Smooth muscle cell (in vitro differentiated cells): Measurements from ENCODE around the gene ACIN1. TPM values are rescaled to one million over a fixed set of nuclear protein-coding genes. Genes with fewer than 3 reads are reported as not detected.

Experiments used
- DNase-seq: peaks from one replicate; lab custom pipeline; 2025; ENCODE audit not compliant: unreplicated experiment; lab: John Stamatoyannopoulos, UW
- H2AFZ ChIP-seq: fragments of 200-600 bp; sonication (generic); 2 replicates; pipeline ENCODE4 v1.6.0; 2016; ENCODE audit warnings: antibody characterized with exemption, low read depth, mild to moderate bottlenecking
- H3F3A ChIP-seq: fragments of 200-600 bp; sonication (generic); 2 replicates; pipeline ENCODE4 v1.6.0; 2017; ENCODE audit warnings: antibody characterized with exemption, low read depth
- H3K27ac ChIP-seq: fragments of 200-600 bp; sonication (generic); 2 replicates; pipeline ENCODE4 v1.5.1; 2016; ENCODE audit warnings: low read depth, mild to moderate bottlenecking
- H3K27me3 ChIP-seq: fragments of 200-600 bp; sonication (generic); 2 replicates; pipeline ENCODE4 v1.6.1; 2016; ENCODE audit warnings: low read depth, mild to moderate bottlenecking
- H3K36me3 ChIP-seq: fragments of 200-600 bp; sonication (generic); 2 replicates; pipeline ENCODE4 v1.5.1; 2016; ENCODE audit warnings: low read depth
- H3K4me1 ChIP-seq: fragments of 200-600 bp; sonication (generic); 2 replicates; pipeline ENCODE4 v1.5.1; 2016; ENCODE audit warnings: low read depth
- H3K4me2 ChIP-seq: fragments of 200-600 bp; sonication (generic); 2 replicates; pipeline ENCODE4 v1.6.0; 2016; ENCODE audit warnings: mild to moderate bottlenecking
- H3K4me3 ChIP-seq: fragments of 200-600 bp; sonication (generic); 2 replicates; pipeline ENCODE4 v1.5.1; 2016; ENCODE audit warnings: mild to moderate bottlenecking
- H3K79me2 ChIP-seq: fragments of 200-600 bp; sonication (generic); 2 replicates; pipeline ENCODE4 v1.6.0; 2016; ENCODE audit warnings: low read depth, mild to moderate bottlenecking
- H3K9ac ChIP-seq: fragments of 200-600 bp; sonication (generic); 2 replicates; pipeline ENCODE4 v1.6.0; 2016; ENCODE audit warnings: low read depth
- H3K9me3 ChIP-seq: fragments of 200-600 bp; sonication (generic); replicated peaks from 2 replicates; pipeline ENCODE4 v1.5.1; 2016; ENCODE audit warnings: low read depth
- H4K20me1 ChIP-seq: fragments of 200-600 bp; sonication (generic); 2 replicates; pipeline ENCODE4 v1.6.0; 2016; ENCODE audit warnings: low read depth
- CTCF ChIP-seq: fragments of 200-600 bp; sonication (generic); IDR thresholded peaks from 2 replicates; pipeline ENCODE4 v1.5.1; 2017; ENCODE audit warnings: borderline replicate concordance, mild to moderate bottlenecking, antibody characterized with exemption; ENCODE audit not compliant: insufficient read depth, poor library complexity, severe bottlenecking
- WGBS: methylation state at CpG from one replicate; pipeline ENCODE4 v1.1.7; 2016; ENCODE audit warnings: low lambda C conversion rate; 5-methylcytosine and 5-hydroxymethylcytosine counted together
- polyA plus RNA-seq: library from polyadenylated mRNA; unstranded; fragments of >200 nt; fragmentation: Nextera tagmentation; extraction: Ambion mirVana; gene quantifications from 2 replicates; pipeline ENCODE4 v1.2.1, GENCODE V29; 2016
- total RNA-seq: library from RNA; depleted of rRNA; stranded (reverse); fragments of >200 nt; gene quantifications from 2 replicates; pipeline ENCODE4 v1.2.3, GENCODE V29; 2014

Gene ACIN1
- total and polyA plus RNA-seq, 2 experiments from 2014 or later, result 33.7 to 64.5 TPM

GRCh38 chr14:23119363-23120327 is 24.7 kb upstream of the ACIN1 start:
- peaks cover 8% of the 10 kb centered on the region for H3F3A ChIP-seq
- H3K27ac ChIP-seq, result no peak overlapping the region
- H3K9ac ChIP-seq, result no peak overlapping the region
- TF ChIP-seq CTCF, result no peak
- no peaks in the 10 kb centered on the region for H3K9me3 ChIP-seq
- H3K27me3 ChIP-seq, result no peaks in the 10 kb centered on the region
- 80% methylated on average over 16 of the region's 16 CpGs for WGBS
- H4K20me1 ChIP-seq, result no peaks in the 10 kb centered on the region
- no peaks in the 10 kb centered on the region for H3K36me3 ChIP-seq
- no peaks in the 10 kb centered on the region for H3K79me2 ChIP-seq
- no peak overlapping the region for H3K4me2 ChIP-seq
- DNase-seq, result no peak
- H3K4me3 ChIP-seq, result no peak overlapping the region
- peaks cover 14% of the 10 kb centered on the region for H3K4me1 ChIP-seq
- no peak overlapping the region for H2AFZ ChIP-seq

- Histone ChIP-seq H4K20me1 (no peaks in the 10 kb centered on the region), H3K79me2 (no peaks in the 10 kb centered on the region), H3K27ac (no peak within 1 kb of the TSS), H3K4me2 (no peak within 1 kb of the TSS), H3K27me3 (no peaks in the 10 kb centered on the region), H3K36me3 (no peaks in the 10 kb centered on the region), H3K4me3 (no peak within 1 kb of the TSS), H3K9ac (no peak within 1 kb of the TSS), H3K9me3 (no peaks in the 10 kb centered on the region), H3K4me1 (peaks cover 19% of the 10 kb centered on the region), H3F3A (peaks cover 8% of the 10 kb centered on the region), H2AFZ (no peak within 1 kb of the TSS)
- no peak for DNase-seq
- WGBS, result 95% methylated on average over 18 of the region's 32 CpGs
- no peak for TF ChIP-seq CTCF
Observed at GRCh38 chr14:23118506-23119362, 23.8 kb upstream of the ACIN1 start, which contains the start of gene CEBPE. CEBPE (minus strand) TSS chr14:23119255; CDS start chr14:23119091, 164 bp downstream.

- DNase-seq, result no peak
- H3K4me2 ChIP-seq, result no peak overlapping the region
- no peaks in the 10 kb centered on the region for H3K79me2 ChIP-seq
- no peaks in the 10 kb centered on the region for H3K27me3 ChIP-seq
- no peaks in the 10 kb centered on the region for H3K36me3 ChIP-seq
- H3K4me3 ChIP-seq, result no peak overlapping the region
- H3K9ac ChIP-seq, result no peak overlapping the region
- peaks cover 26% of the 10 kb centered on the region for H3K4me1 ChIP-seq
- H3F3A ChIP-seq, result peaks cover 8% of the 10 kb centered on the region
- no peak for TF ChIP-seq CTCF
- no peak overlapping the region for H3K27ac ChIP-seq
- no peaks in the 10 kb centered on the region for H3K9me3 ChIP-seq
- WGBS, result 92% methylated on average over 32 of the region's 32 CpGs
- no peaks in the 10 kb centered on the region for H4K20me1 ChIP-seq
- no peak overlapping the region for H2AFZ ChIP-seq
Observed at GRCh38 chr14:23117371-23118020, 22.6 kb upstream of the ACIN1 start.
